OCI-LY3 (cell line): ENCODE measurements around the gene ALS2.
"Not testable (repeated sequence)": the region's sequence is repeated elsewhere in the genome, so short reads cannot be mapped to it uniquely, and the experiment has no call there.

Source experiments
- H2AFZ ChIP-seq: fragments of 200-600, 300-600 bp; shearing (Covaris generic); 2 replicates; pipeline ENCODE4 v1.6.0; 2014; ENCODE audit warnings: antibody characterized with exemption, low read depth, low read length
- H3K27ac ChIP-seq: fragments of 200-600, 300-600 bp; sonication (generic); 2 replicates; pipeline ENCODE4 v1.5.1; 2014; ENCODE audit warnings: mild to moderate bottlenecking, low read length, moderate library complexity, mixed read lengths
- H3K27me3 ChIP-seq: fragments of 200-600, 300-600 bp; sonication (generic); 2 replicates; pipeline ENCODE4 v1.6.1; 2014; ENCODE audit warnings: low read depth, low read length, mixed read lengths
- H3K36me3 ChIP-seq: fragments of 200-600, 300-600 bp; sonication (generic); replicated peaks from 2 replicates; pipeline ENCODE3; 2014; ENCODE audit warnings: low read depth, low read length, mixed read lengths
- H3K4me1 ChIP-seq: fragments of 300-600, 200-600 bp; sonication (generic); 2 replicates; pipeline ENCODE4 v1.6.1; 2014; ENCODE audit warnings: low read length, mixed read lengths
- H3K4me2 ChIP-seq: fragments of 200-600, 300-600 bp; sonication (generic); 2 replicates; pipeline ENCODE4 v1.6.1; 2014; ENCODE audit warnings: low read length, mixed read lengths
- H3K4me3 ChIP-seq: fragments of 300-600, 200-600 bp; sonication (generic); 2 replicates; pipeline ENCODE4 v1.5.1; 2014; ENCODE audit warnings: antibody characterized with exemption, mild to moderate bottlenecking, low read length, moderate library complexity
- H3K79me2 ChIP-seq: fragments of 300-600, 200-600 bp; shearing (Covaris generic); 2 replicates; pipeline ENCODE4 v1.6.1; 2014; ENCODE audit warnings: mild to moderate bottlenecking, low read length, mixed read lengths
- H3K9ac ChIP-seq: fragments of 300-600, 200-600 bp; shearing (Covaris generic); 2 replicates; pipeline ENCODE4 v1.6.0; 2014; ENCODE audit warnings: mild to moderate bottlenecking, low read length, moderate library complexity
- H3K9me3 ChIP-seq: fragments of 200-600, 300-600 bp; shearing (Covaris generic); 2 replicates; pipeline ENCODE4 v1.6.1; 2014; ENCODE audit warnings: low read length, mixed read lengths; ENCODE audit not compliant: insufficient read depth
- H4K20me1 ChIP-seq: fragments of 200-600, 300-600 bp; sonication (generic); 2 replicates; pipeline ENCODE4 v1.6.1; 2016; ENCODE audit warnings: low read length, mixed read lengths; ENCODE audit not compliant: insufficient read depth
- CTCF ChIP-seq: fragments of 200-600, 300-600 bp; sonication (generic); IDR thresholded peaks from 2 replicates; pipeline ENCODE4 v1.5.1; 2014; ENCODE audit warnings: antibody characterized with exemption, low read length, low read depth
- EZH2phosphoT487 ChIP-seq: fragments of 200-600 bp; shearing (Covaris generic); IDR thresholded peaks from 2 replicates; pipeline ENCODE4 v1.6.1; 2018; ENCODE audit warnings: antibody characterized with exemption, mixed run types, low read depth

The ALS2 gene

GRCh38 chr2:201773990-201774389 is 6.7 kb downstream of the ALS2 start:
- H2AFZ ChIP-seq, result no peak overlapping the region
- no peak overlapping the region for H3K9ac ChIP-seq
- H3K27ac ChIP-seq, result no peak overlapping the region
- H3K79me2 ChIP-seq, result no peaks in the 10 kb centered on the region; the same call in 1 of the 2 replicates
- no peaks in the 10 kb centered on the region for H3K27me3 ChIP-seq
- H3K4me2 ChIP-seq, result no peak overlapping the region
- no peaks in the 10 kb centered on the region for H3K36me3 ChIP-seq
- H3K4me1 ChIP-seq, result no peaks in the 10 kb centered on the region
- H4K20me1 ChIP-seq, result no peaks in the 10 kb centered on the region
- no peak overlapping the region for H3K4me3 ChIP-seq
- TF ChIP-seq EZH2phosphoT487 (no peak), CTCF (no peak)
- no peaks in the 10 kb centered on the region for H3K9me3 ChIP-seq

DNA sequence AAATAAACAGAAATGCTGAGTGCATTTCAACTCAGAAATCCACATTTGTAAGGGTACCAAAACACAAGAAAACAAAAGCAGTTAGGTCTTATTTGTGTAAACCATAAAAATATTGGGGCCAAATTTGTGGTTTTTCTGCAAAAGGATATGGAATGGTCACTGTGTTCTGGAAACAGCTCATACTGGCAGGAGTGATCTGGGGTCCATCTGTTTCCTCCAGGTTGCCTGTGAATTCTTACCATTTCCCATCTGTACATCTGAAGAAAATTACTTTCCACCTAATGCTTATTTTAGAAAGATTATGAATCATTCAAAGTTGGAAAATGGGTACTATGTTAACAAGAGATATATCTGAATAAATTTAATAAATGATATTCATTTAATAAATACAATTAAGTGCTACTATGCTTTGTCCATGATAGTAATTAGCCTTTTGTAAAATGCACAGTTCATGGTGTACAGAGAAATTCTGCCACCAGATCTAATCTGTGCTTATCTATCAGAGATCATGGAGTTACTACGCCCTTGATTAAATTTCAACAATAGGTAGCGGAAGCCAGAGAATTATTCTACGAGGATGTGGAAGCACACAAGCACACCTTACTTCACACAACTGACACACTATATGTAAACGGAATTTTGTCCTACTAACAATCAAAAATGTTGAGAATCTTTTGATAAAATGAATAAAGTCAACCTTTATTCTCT is 10.9 kb downstream of the ALS2 start:
- no peak overlapping the region for H2AFZ ChIP-seq
- no peaks in the 10 kb centered on the region for H3K79me2 ChIP-seq
- TF ChIP-seq CTCF (no peak), EZH2phosphoT487 (no peak)
- no peak overlapping the region for H3K4me2 ChIP-seq
- H3K36me3 ChIP-seq, result peaks cover 2% of the 10 kb centered on the region
- H3K27me3 ChIP-seq, result no peaks in the 10 kb centered on the region
- no peak overlapping the region for H3K4me3 ChIP-seq
- H3K9ac ChIP-seq, result no peak overlapping the region
- no peaks in the 10 kb centered on the region for H3K4me1 ChIP-seq
- no peaks in the 10 kb centered on the region for H3K9me3 ChIP-seq
- H3K27ac ChIP-seq, result no peak overlapping the region
- H4K20me1 ChIP-seq, result no peaks in the 10 kb centered on the region

GRCh38 chr2:201768918-201769317 is 11.8 kb downstream of the ALS2 start:
- Histone ChIP-seq H3K4me2 (no peak overlapping the region), H4K20me1 (no peaks in the 10 kb centered on the region), H3K9me3 (no peaks in the 10 kb centered on the region), H3K79me2 (no peaks in the 10 kb centered on the region), H3K4me3 (no peak overlapping the region), H3K36me3 (peaks cover 2% of the 10 kb centered on the region), H2AFZ (no peak overlapping the region), H3K9ac (no peak overlapping the region), H3K4me1 (no peaks in the 10 kb centered on the region), H3K27me3 (no peaks in the 10 kb centered on the region), H3K27ac (no peak overlapping the region)
- TF ChIP-seq EZH2phosphoT487 (no peak), CTCF (no peak)

DNA sequence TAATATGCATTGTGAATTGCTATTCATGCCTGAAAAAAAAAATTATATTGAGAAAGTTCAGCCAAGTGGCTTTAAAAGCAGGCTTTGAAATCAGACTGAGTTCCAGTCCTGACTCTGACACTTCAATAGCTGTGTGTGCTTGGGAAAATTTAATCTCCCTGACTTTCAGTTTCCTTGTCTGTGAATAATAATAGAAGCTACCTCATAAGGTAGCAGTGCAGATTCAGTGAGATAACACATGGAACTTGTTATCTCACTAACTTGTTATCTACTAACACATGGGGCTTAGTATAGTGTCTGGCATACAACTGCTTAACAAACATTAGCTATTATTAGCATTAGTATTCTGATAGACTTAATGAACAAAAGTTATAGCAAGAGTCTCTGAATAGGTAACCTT is 14.9 kb downstream of the ALS2 start:
- peaks cover 6% of the 10 kb centered on the region for H3K36me3 ChIP-seq
- no peak for TF ChIP-seq EZH2phosphoT487
- no peak for TF ChIP-seq CTCF
- H3K27me3 ChIP-seq, result no peaks in the 10 kb centered on the region

GRCh38 chr2:201764469-201764868 is 16.3 kb downstream of the ALS2 start:
- not testable (repeated sequence) for H3K4me3 ChIP-seq, H3K9ac ChIP-seq, H3K9me3 ChIP-seq, H3K4me1 ChIP-seq, H3K79me2 ChIP-seq, H4K20me1 ChIP-seq, H3K27ac ChIP-seq, H2AFZ ChIP-seq, H3K4me2 ChIP-seq, H3K36me3 ChIP-seq, H3K27me3 ChIP-seq

More for the DNA sequence above, 14.9 kb downstream of the ALS2 start:
- Histone ChIP-seq H3K27ac (no peak overlapping the region), H3K4me1 (no peaks in the 10 kb centered on the region), H4K20me1 (no peaks in the 10 kb centered on the region), H3K9me3 (no peaks in the 10 kb centered on the region), H2AFZ (no peak overlapping the region), H3K9ac (no peak overlapping the region), H3K4me3 (no peak overlapping the region), H3K4me2 (no peak overlapping the region), H3K79me2 (no peaks in the 10 kb centered on the region)
